ENCODE data around the gene AKT1.

AKT1 gene

GRCh38 chr14:104796687-104797081 lies 1.1 kb upstream of the AKT1 start:
- no peak overlapping the region for H3K4me3 ChIP-seq (ENCODE audit: low read depth, low read length)
- no peak for DNase-seq (ENCODE audit: low read depth)
- TF ChIP-seq CTCF (IDR thresholded peaks at IDR 0.05; ENCODE audit: low read depth, low read length, missing control alignments), result no peak

DNA sequence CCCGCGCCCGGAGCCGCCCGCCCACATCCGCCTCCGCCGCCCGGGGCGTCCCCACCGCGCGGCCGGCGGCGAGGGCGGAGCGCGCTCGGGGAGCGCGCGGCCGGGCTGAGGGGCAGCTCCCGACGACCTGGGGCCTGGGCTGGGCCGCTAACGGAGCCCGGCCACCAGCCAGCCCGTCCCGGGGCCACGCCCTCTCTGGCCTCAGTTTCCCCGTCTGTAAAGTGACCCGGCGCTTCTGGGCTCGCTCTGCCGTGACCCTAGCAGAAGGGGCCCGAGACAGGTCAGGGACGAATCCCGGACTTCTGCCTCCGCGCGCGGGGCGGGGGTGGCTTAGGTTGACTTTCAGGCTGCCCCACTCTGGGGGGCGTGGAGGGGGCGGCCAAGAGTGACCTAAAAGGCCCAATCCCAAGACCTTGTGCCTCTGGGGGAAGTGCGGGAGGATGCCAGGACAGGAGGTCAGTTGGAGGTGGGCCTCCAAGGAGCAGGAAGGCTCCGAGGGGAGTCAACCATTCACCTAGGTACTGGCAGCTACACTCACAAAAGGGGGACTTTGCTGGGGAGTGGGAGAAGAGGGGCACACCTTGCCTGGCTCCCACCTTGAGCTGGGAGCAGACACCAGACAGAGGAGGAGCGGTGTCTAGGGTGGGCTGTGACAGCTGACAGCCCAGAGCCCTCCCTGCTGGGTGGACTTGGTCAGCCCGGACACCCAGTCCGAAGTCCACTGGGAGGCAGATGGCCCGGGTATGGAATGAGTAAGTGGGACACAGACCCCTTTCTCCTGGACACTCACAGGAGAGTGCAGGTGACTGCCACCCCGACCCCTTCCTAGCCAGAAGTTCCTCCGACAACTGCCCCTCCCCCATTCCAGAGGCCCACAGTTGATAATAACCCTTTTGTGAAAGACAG lies 486 bp upstream of the AKT1 start:
- no peak for TF ChIP-seq CTCF (IDR thresholded peaks at IDR 0.05; ENCODE audit: low read depth, low read length, missing control alignments)
- DNase-seq (ENCODE audit: low read depth), result no peak
- peak overlapping the region; percentile 63 for H3K4me3 ChIP-seq (ENCODE audit: low read depth, low read length)

DNA sequence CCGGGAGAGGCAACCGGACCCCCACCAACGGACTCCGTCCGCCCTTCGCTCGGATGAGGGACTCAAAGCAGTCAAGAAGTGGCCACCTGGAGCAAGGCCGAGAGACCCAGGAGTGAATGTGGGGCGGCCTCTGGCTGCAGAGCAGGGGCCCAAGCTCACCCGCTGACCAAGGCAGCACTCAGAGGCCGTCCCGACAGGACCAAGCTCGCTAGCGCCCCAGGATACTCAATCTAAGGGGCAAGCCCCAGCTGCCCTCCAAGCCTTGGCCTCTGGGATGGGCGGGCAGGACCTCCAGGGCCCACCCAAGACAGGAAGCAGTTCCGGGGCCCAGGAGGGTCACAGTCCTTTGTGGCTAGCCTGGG lies 936 bp downstream of the AKT1 start:
- H3K4me3 ChIP-seq (ENCODE audit: low read depth, low read length), result peak overlapping the region; percentile 63
- TF ChIP-seq CTCF (IDR thresholded peaks at IDR 0.05; ENCODE audit: low read depth, low read length, missing control alignments), result no peak
- DNase-seq (ENCODE audit: low read depth), result no peak

GRCh38 chr14:104794099-104794498 lies 1.4 kb downstream of the AKT1 start:
- no peak for TF ChIP-seq CTCF (IDR thresholded peaks at IDR 0.05; ENCODE audit: low read depth, low read length, missing control alignments)
- DNase-seq (ENCODE audit: low read depth), result no peak
- peak overlapping the region; percentile 63 for H3K4me3 ChIP-seq (ENCODE audit: low read depth, low read length)

GRCh38 chr14:104793703-104793959 lies 1.9 kb downstream of the AKT1 start:
- peak overlapping the region; percentile 63 for H3K4me3 ChIP-seq (ENCODE audit: low read depth, low read length)
- no peak for TF ChIP-seq CTCF (IDR thresholded peaks at IDR 0.05; ENCODE audit: low read depth, low read length, missing control alignments)

DNA sequence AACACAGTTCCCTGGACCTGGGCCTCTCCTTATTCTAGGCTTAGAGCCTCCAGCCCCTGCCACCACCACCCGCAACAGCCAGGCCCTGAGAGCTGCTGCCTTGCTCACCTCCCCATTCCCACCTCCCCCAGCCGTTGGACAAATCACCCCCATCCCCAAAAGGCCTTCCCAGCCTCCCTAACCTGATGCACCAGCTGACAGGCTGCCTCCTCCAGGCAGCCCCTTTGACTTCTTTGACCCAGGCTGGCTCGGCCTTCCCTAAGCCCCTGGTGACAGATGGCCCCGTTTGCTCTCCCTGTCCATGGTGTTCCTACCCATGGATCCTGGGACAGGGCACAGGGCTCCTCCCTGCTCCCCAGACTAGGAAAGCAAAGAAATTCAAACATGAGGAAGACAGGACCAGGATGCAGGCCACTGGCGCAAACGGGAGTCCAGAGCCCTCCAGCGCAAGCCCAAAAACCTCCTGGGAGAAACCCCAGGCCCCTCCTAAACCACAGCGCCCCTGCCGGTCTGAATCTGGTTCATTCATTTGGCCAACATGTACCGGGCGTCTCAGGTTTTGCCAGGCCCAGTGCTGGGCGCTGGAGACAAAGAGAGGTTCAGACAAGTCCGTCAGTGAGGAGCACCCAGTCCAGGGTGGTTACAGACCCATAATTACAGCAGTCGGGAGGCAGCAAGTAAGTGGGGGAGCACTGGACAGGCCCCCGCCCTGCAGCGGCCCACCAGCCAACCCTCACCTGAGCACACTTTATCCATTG lies 2.4 kb downstream of the AKT1 start:
- no peak for TF ChIP-seq CTCF (IDR thresholded peaks at IDR 0.05; ENCODE audit: low read depth, low read length, missing control alignments)
- no peak for DNase-seq (ENCODE audit: low read depth)
- no peak overlapping the region for H3K4me3 ChIP-seq (ENCODE audit: low read depth, low read length)

More at GRCh38 chr14:104793703-104793959, 1.9 kb downstream of the AKT1 start:
- DNase-seq (ENCODE audit: low read depth), result no peak

Data from GM12864 (cell line).